ENCODE results near the gene ARHGAP40. TPM values are rescaled to one million over a fixed set of nuclear protein-coding genes. Genes with fewer than 3 reads are reported as not detected.
A peak's percentile ranks its signal among the peaks of the same experiment; 100 is the strongest.

The ARHGAP40 gene
- total and polyA plus RNA-seq, 9 of the 15 experiments (the other 6 are each of a cell fraction or from before 2014, with no cell fraction given) = not detected

DNA sequence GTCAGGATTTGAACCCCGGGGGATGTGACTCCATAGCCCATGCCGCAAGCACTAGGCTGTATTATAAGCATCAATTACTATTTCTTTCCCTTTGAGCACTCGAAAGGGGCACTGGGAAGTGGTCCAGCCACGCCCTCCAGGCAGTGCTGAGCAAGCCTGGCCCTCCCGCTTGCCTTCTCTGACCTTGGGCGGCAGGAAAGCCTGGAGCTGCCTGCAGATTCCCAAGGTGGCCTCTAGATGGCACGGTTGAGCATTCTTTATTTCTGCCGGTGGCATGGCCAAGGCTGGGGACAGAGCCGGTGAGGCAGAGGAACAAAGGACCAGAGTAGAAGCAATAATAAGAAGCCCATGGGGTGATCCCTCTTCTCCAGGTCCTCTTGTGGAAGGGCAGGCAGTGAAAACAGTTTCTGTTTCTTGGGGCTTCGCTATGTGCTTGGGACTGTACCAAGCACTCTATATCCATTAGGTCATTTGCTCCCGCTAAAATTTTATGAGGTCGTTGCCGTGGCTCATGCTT is 32.0 kb downstream of the ARHGAP40 start (continued):
- TF ChIP-seq, protein P1, sequence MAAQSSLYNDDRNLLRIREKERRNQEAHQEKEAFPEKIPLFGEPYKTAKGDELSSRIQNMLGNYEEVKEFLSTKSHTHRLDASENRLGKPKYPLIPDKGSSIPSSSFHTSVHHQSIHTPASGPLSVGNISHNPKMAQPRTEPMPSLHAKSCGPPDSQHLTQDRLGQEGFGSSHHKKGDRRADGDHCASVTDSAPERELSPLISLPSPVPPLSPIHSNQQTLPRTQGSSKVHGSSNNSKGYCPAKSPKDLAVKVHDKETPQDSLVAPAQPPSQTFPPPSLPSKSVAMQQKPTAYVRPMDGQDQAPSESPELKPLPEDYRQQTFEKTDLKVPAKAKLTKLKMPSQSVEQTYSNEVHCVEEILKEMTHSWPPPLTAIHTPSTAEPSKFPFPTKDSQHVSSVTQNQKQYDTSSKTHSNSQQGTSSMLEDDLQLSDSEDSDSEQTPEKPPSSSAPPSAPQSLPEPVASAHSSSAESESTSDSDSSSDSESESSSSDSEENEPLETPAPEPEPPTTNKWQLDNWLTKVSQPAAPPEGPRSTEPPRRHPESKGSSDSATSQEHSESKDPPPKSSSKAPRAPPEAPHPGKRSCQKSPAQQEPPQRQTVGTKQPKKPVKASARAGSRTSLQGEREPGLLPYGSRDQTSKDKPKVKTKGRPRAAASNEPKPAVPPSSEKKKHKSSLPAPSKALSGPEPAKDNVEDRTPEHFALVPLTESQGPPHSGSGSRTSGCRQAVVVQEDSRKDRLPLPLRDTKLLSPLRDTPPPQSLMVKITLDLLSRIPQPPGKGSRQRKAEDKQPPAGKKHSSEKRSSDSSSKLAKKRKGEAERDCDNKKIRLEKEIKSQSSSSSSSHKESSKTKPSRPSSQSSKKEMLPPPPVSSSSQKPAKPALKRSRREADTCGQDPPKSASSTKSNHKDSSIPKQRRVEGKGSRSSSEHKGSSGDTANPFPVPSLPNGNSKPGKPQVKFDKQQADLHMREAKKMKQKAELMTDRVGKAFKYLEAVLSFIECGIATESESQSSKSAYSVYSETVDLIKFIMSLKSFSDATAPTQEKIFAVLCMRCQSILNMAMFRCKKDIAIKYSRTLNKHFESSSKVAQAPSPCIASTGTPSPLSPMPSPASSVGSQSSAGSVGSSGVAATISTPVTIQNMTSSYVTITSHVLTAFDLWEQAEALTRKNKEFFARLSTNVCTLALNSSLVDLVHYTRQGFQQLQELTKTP (IDR thresholded peaks at IDR 0.05; ENCODE audit: low read depth in 1 of 2, partially characterized antibody in 2 of 2) = no peak
- TF ChIP-seq ZNF408 (CRISPR knock-in tag; IDR thresholded peaks at IDR 0.05; ENCODE audit: low read depth) (no peak), HNRNPH1 (optimal IDR thresholded peaks at IDR 0.05; ENCODE audit: low read depth, low read length) (no peak), ZNF324 (CRISPR knock-in tag; IDR thresholded peaks at IDR 0.05) (no peak), ERF (CRISPR knock-in tag; IDR thresholded peaks at IDR 0.05) (no peak), PCBP1 (IDR thresholded peaks at IDR 0.05; ENCODE audit: low read depth, low read length, poor library complexity, severe bottlenecking) (no peak), ADNP (tag; IDR thresholded peaks at IDR 0.05) (0 out of 2 replicates have a peak, but pooled peaks have one; percentile 20), POLR3G (IDR thresholded peaks at IDR 0.05; ENCODE audit: extremely low read depth, insufficient read length, insufficient replicate concordance) (no peak), ZFP36 (IDR thresholded peaks at IDR 0.05; ENCODE audit: low read depth, low read length, partially characterized antibody) (peak; percentile 96), HDAC2 (IDR thresholded peaks at IDR 0.05) (0 out of 2 replicates have a peak, but pooled peaks have one; percentile 35), JUND (IDR thresholded peaks at IDR 0.05; ENCODE audit: borderline replicate concordance, low read depth, low read length) (peak; percentile 26; the same call in 1 of the 2 replicates), JUND (tag; IDR thresholded peaks at IDR 0.05; ENCODE audit: borderline replicate concordance, low read depth, low read length) (no peak), HDAC6 (IDR thresholded peaks at IDR 0.05; ENCODE audit: low read depth, low read length) (no peak), C11orf30 (IDR thresholded peaks at IDR 0.05; ENCODE audit: low read depth) (no peak), ZKSCAN8 (CRISPR knock-in tag; IDR thresholded peaks at IDR 0.05) (no peak), TSC22D4 (tag; IDR thresholded peaks at IDR 0.05) (no peak), HIVEP1 (CRISPR knock-in tag; IDR thresholded peaks at IDR 0.05) (no peak), SRSF1 (IDR thresholded peaks at IDR 0.05; ENCODE audit: low read depth, low read length) (no peak)
- TF ChIP-seq, protein P2, sequence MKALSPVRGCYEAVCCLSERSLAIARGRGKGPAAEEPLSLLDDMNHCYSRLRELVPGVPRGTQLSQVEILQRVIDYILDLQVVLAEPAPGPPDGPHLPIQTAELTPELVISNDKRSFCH (CRISPR knock-in tag; IDR thresholded peaks at IDR 0.05) = no peak
- TF ChIP-seq, protein P2 (tag; IDR thresholded peaks at IDR 0.05) = 0 out of 2 replicates have a peak, but pooled peaks have one; percentile 18
- TF ChIP-seq, protein P3, sequence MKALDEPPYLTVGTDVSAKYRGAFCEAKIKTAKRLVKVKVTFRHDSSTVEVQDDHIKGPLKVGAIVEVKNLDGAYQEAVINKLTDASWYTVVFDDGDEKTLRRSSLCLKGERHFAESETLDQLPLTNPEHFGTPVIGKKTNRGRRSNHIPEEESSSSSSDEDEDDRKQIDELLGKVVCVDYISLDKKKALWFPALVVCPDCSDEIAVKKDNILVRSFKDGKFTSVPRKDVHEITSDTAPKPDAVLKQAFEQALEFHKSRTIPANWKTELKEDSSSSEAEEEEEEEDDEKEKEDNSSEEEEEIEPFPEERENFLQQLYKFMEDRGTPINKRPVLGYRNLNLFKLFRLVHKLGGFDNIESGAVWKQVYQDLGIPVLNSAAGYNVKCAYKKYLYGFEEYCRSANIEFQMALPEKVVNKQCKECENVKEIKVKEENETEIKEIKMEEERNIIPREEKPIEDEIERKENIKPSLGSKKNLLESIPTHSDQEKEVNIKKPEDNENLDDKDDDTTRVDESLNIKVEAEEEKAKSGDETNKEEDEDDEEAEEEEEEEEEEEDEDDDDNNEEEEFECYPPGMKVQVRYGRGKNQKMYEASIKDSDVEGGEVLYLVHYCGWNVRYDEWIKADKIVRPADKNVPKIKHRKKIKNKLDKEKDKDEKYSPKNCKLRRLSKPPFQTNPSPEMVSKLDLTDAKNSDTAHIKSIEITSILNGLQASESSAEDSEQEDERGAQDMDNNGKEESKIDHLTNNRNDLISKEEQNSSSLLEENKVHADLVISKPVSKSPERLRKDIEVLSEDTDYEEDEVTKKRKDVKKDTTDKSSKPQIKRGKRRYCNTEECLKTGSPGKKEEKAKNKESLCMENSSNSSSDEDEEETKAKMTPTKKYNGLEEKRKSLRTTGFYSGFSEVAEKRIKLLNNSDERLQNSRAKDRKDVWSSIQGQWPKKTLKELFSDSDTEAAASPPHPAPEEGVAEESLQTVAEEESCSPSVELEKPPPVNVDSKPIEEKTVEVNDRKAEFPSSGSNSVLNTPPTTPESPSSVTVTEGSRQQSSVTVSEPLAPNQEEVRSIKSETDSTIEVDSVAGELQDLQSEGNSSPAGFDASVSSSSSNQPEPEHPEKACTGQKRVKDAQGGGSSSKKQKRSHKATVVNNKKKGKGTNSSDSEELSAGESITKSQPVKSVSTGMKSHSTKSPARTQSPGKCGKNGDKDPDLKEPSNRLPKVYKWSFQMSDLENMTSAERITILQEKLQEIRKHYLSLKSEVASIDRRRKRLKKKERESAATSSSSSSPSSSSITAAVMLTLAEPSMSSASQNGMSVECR (CRISPR knock-in tag; IDR thresholded peaks at IDR 0.05) = no peak

Measured in K562 (cell line).